Thyroid gland (tissue), 4 donors: ENCODE measurements around the gene DPEP2NB.

ENCODE experiments used
- CTCF ChIP-seq, 6 experiments: fragments of 200-600 bp in 3 of 6; fragments of 450-650 bp in 3 of 6; sonication (generic) in 3 of 6; IDR thresholded peaks; one replicate each; pipeline ENCODE4 v1.5.1; 2016 to 2019; ENCODE audit warnings: antibody characterized with exemption in 6 of 6, mild to moderate bottlenecking in 2 of 6, inconsistent platforms in 1 of 6, moderate library complexity in 1 of 6
- POLR2A ChIP-seq, 2 donors: fragments of 450-650 bp; IDR thresholded peaks; one replicate each; pipeline ENCODE4 v1.6.1; 2017; ENCODE audit warnings: antibody characterized with exemption in 2 of 2, mild to moderate bottlenecking in 2 of 2, moderate library complexity in 1 of 2

- TF ChIP-seq POLR2A (IDR thresholded peaks at IDR 0.05) = no peak
- no peak for TF ChIP-seq CTCF (IDR thresholded peaks at IDR 0.05)
Measured at GRCh38 chr16:68061396-68061795, 45.7 kb upstream of the DPEP2NB start.
